GM10266 (cell line): ENCODE measurements around the gene UNC93B1.
A peak's percentile ranks its signal among the peaks of the same experiment; 100 is the strongest.

Experiments used
- DNase-seq: peaks from one replicate; pipeline ENCODE4 v3.0.0; 2012; ENCODE audit errors: extremely low spot score
- TF ChIP-seq, protein P1 (sequence below): IDR thresholded peaks from 2 replicates; pipeline ENCODE4 v1.5.1; 2012; ENCODE audit warnings: mild to moderate bottlenecking, low read depth; ENCODE audit not compliant: control insufficient read depth, insufficient read depth; ENCODE audit errors: missing control alignments

The UNC93B1 gene

DNA sequence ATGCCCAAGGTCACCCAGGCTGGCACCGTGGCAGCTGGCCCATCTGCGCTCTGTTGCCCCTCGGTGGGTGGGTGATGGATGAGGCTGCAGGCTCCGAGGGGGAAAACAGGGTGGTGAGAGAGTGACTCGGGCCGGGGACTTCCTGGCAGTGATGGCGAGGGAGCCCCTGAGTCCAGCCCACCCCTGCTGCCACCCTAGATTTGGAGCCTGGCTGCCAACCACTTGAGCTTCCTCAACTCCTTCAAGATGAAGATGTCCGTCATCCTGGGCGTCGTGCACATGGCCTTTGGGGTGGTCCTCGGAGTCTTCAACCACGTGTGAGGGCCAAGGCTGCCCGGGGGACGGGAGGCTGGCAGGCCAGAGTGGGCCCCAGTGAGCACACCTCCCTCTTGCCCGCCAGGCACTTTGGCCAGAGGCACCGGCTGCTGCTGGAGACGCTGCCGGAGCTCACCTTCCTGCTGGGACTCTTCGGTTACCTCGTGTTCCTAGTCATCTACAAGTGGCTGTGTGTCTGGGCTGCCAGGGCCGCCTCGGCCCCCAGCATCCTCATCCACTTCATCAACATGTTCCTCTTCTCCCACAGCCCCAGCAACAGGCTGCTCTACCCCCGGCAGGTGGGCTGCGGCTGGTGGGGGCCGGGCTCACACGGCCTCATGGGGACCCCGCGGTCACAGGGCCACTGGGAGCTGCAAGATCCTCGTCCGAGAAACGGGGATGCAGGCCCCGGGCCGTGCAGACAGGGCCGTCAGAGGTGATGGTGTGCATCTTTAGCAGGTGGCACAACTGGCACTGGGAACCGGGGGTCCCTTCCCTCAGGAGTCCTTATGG lies 45.0 kb upstream of the UNC93B1 start:
- TF ChIP-seq, protein P1, sequence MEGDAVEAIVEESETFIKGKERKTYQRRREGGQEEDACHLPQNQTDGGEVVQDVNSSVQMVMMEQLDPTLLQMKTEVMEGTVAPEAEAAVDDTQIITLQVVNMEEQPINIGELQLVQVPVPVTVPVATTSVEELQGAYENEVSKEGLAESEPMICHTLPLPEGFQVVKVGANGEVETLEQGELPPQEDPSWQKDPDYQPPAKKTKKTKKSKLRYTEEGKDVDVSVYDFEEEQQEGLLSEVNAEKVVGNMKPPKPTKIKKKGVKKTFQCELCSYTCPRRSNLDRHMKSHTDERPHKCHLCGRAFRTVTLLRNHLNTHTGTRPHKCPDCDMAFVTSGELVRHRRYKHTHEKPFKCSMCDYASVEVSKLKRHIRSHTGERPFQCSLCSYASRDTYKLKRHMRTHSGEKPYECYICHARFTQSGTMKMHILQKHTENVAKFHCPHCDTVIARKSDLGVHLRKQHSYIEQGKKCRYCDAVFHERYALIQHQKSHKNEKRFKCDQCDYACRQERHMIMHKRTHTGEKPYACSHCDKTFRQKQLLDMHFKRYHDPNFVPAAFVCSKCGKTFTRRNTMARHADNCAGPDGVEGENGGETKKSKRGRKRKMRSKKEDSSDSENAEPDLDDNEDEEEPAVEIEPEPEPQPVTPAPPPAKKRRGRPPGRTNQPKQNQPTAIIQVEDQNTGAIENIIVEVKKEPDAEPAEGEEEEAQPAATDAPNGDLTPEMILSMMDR = no peak
- DNase-seq = peak; percentile 32

DNA sequence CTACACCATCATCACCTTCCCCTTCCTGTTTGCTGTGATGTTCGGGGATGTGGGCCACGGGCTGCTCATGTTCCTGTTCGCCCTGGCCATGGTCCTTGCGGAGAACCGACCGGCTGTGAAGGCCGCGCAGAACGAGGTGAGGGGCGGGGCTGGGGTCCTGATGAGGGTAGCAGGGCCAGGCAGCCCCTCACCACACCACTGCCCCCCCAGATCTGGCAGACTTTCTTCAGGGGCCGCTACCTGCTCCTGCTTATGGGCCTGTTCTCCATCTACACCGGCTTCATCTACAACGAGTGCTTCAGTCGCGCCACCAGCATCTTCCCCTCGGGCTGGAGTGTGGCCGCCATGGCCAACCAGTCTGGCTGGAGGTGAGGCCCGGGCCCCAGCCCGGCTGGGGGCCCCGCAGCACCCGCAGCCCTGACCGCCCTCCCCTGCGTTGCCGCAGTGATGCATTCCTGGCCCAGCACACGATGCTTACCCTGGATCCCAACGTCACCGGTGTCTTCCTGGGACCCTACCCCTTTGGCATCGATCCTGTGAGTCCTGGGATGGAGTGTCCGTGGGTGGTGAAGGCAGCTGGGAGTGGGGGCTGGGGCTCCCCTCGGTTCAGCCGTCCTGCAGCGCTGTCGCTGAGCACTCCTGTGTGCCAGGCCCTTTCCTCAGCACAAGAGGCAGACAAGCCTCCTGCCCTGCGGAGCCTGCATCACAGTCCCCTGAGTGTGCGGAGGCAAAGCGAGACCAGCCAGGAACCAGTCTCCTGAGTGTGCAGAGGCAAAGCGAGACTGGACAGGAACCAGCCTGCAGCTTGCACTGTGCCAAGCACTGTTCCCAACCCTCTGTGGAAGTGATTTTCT lies 43.8 kb upstream of the UNC93B1 start:
- DNase-seq = peak; percentile 34
- TF ChIP-seq, protein P1 = no peak

DNA sequence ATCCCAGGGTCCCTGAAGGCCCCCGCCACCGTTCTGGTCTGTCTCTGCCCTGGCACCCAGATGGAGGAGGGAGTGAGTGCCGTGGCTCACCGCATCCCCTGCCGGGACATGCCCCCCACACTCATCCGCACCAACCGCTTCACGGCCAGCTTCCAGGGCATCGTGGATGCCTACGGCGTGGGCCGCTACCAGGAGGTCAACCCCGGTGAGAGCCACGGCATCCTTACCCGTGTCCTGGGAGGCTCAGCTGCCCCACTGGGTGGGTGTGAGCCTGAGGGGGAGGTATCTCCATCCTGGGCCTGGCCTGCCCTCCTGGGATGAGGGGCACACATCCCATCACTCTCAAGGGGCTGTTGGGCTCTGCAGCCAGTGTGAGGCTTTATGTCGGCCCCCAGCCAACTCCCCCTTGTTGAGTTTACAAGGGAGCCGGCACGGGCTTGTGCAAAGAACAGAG lies 41.0 kb upstream of the UNC93B1 start:
- TF ChIP-seq, protein P1 = no peak
- DNase-seq = peak; percentile 24

DNA sequence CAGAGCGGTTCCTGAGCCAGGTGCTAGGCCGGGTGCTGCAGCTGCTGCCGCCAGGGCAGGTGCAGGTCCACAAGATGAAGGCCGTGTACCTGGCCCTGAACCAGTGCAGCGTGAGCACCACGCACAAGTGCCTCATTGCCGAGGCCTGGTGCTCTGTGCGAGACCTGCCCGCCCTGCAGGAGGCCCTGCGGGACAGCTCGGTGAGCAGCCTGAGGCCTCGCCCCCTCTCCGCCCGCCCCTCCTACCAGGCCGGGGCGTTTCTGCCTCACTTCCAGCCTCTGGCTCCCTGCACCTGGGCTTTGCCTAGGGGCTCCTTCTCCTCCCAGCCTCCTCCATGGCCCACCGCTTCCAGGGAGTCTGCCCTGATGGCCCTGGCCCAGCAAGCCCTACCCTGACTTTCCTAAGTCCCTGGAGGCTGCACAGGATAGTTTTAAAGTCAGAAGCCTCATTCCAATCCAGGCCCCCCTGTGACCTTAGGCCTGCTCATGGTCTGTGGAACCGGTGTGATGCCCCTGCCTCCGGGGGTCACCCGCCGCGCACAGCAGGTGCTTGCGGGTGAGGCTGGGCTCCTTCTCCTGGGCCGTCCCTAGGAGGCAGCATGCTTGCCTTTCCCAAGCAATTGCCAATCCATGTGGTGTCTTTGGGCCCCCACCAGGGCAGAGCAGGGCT lies 40.4 kb upstream of the UNC93B1 start:
- TF ChIP-seq, protein P1 = no peak
- DNase-seq = peak; percentile 24

DNA sequence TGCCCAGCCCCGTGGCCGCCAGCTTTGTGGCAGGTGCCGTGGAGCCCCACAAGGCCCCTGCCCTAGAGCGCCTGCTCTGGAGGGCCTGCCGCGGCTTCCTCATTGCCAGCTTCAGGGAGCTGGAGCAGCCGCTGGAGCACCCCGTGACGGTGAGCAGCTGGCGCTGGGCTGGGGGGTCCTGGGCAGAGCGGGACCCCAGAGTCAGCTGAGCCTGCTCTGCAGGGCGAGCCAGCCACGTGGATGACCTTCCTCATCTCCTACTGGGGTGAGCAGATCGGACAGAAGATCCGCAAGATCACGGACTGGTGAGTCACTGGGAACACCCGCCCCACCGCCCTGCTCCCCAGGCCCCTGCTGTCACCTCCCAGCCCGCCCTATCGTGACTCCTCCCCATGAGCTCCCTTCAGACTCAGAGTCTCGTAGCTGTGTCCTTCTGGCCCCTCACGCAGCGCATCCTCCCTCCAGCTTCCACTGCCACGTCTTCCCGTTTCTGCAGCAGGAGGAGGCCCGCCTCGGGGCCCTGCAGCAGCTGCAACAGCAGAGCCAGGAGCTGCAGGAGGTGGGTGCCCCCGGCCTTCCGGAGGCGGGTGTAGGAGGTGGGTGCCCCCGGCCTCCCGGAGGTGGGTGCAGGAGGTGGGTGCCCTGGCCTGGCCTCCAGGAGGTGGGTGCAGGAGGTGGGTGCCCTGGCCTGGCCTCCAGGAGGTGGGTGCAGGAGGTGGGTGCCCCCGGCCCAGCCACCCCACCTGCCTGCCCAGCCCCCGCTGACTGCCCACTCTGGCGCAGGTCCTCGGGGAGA lies 39.6 kb upstream of the UNC93B1 start:
- no peak for DNase-seq
- TF ChIP-seq, protein P1 = no peak

DNA sequence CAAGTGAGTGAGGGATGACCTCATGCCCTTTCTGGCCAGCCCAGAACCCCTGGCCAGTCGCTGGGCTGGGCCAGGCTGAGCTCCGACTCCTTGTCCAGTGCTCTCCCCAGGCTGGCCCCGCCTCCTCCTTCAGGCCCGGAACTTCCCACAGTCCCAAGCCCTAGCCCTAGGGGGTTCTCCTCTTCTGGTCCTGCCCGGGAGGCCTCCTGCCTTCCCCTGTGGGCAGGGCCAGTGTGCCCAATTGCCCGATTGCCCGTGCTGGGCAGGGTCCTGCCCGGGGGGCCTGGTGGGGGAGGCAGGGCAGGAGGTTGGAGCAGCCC lies 39.1 kb upstream of the UNC93B1 start:
- TF ChIP-seq, protein P1 = no peak
- no peak for DNase-seq
